Trophoblast cell (in vitro differentiated cells and primary cell): ENCODE data around the gene NDST3.

Source experiments
- DNase-seq, 2 donors: peaks; one replicate each; pipeline ENCODE4 v3.0.0-alpha.2; 2016
- H2AFZ ChIP-seq: 2 replicates; pipeline ENCODE4 v1.6.1; 2013; ENCODE audit warnings: low read length, moderate library complexity, mild to moderate bottlenecking; ENCODE audit not compliant: insufficient read depth, poor library complexity
- H2AK5ac ChIP-seq: 2 replicates; pipeline ENCODE4 v1.6.1; 2013; ENCODE audit warnings: mild to moderate bottlenecking, low read length
- H2BK120ac ChIP-seq: 2 replicates; pipeline ENCODE4 v1.6.1; 2013; ENCODE audit warnings: low read length, mild to moderate bottlenecking, moderate library complexity; ENCODE audit not compliant: insufficient read depth, poor library complexity
- H2BK12ac ChIP-seq: 2 replicates; pipeline ENCODE4 v1.6.1; 2013; ENCODE audit warnings: mild to moderate bottlenecking, low read length, moderate library complexity
- H2BK5ac ChIP-seq: 2 replicates; pipeline ENCODE4 v1.6.1; 2013; ENCODE audit warnings: low read length, low read depth, moderate library complexity, mild to moderate bottlenecking; ENCODE audit not compliant: poor library complexity
- H3K14ac ChIP-seq: 2 replicates; pipeline ENCODE4 v1.6.1; 2013; ENCODE audit warnings: mild to moderate bottlenecking, low read length
- H3K18ac ChIP-seq: 2 replicates; pipeline ENCODE4 v1.6.1; 2013; ENCODE audit warnings: mild to moderate bottlenecking, low read length
- H3K23ac ChIP-seq: 2 replicates; pipeline ENCODE4 v1.6.1; 2013; ENCODE audit warnings: low read length
- H3K27ac ChIP-seq: 2 replicates; pipeline ENCODE4 v1.5.1; 2013; ENCODE audit warnings: low read depth, mild to moderate bottlenecking, inconsistent platforms, low read length, moderate library complexity
- H3K27me3 ChIP-seq: 2 replicates; pipeline ENCODE4 v1.6.1; 2013; ENCODE audit warnings: inconsistent platforms, mild to moderate bottlenecking, low read length, moderate library complexity; ENCODE audit not compliant: insufficient read depth
- H3K36me3 ChIP-seq, 2 experiments: 1 replicate in 1 of 2; 2 replicates in 1 of 2; pipeline ENCODE4 v1.6.1; 2013; ENCODE audit warnings: low read length in 2 of 2, mild to moderate bottlenecking in 2 of 2, moderate library complexity in 1 of 2; ENCODE audit not compliant: insufficient read depth in 2 of 2, control insufficient read depth in 1 of 2
- H3K4ac ChIP-seq: 2 replicates; pipeline ENCODE4 v1.6.1; 2013; ENCODE audit warnings: low read depth, mild to moderate bottlenecking, low read length, moderate library complexity
- H3K4me1 ChIP-seq, 2 experiments: 1 replicate in 1 of 2; 2 replicates in 1 of 2; pipeline ENCODE4 v1.6.1; 2013; ENCODE audit warnings: low read length in 2 of 2, mild to moderate bottlenecking in 2 of 2, moderate library complexity in 1 of 2; ENCODE audit not compliant: insufficient read depth in 2 of 2, control insufficient read depth in 1 of 2
- H3K4me2 ChIP-seq: 2 replicates; pipeline ENCODE4 v1.6.1; 2013; ENCODE audit warnings: inconsistent platforms, mild to moderate bottlenecking, low read length, moderate library complexity
- H3K4me3 ChIP-seq: 2 replicates; pipeline ENCODE4 v1.5.1; 2013; ENCODE audit warnings: mild to moderate bottlenecking, low read depth, low read length, inconsistent platforms
- H3K79me1 ChIP-seq: one replicate; pipeline ENCODE4 v1.6.1; 2013; ENCODE audit warnings: low read length
- H3K79me2 ChIP-seq: 2 replicates; pipeline ENCODE4 v1.6.1; 2013; ENCODE audit warnings: low read length, mild to moderate bottlenecking; ENCODE audit not compliant: control insufficient read depth, insufficient read depth, poor library complexity
- H3K9ac ChIP-seq: 2 replicates; pipeline ENCODE4 v1.6.1; 2013; ENCODE audit warnings: mild to moderate bottlenecking, low read length
- H3K9me3 ChIP-seq: 2 replicates; pipeline ENCODE4 v1.6.1; 2013; ENCODE audit warnings: low read depth, mild to moderate bottlenecking, control low read depth, inconsistent platforms, low read length; ENCODE audit not compliant: insufficient read depth
- H4K12ac ChIP-seq: 2 replicates; pipeline ENCODE4 v1.6.1; 2013; ENCODE audit warnings: low read depth, mild to moderate bottlenecking, low read length, moderate library complexity
- H4K8ac ChIP-seq: 2 replicates; pipeline ENCODE4 v1.6.1; 2013; ENCODE audit warnings: low read depth, mild to moderate bottlenecking, low read length, moderate library complexity
- H4K91ac ChIP-seq: one replicate; pipeline ENCODE4 v1.6.1; 2013; ENCODE audit warnings: low read depth, mild to moderate bottlenecking, low read length, moderate library complexity
- WGBS: extraction: QIAGEN DNeasy Blood & Tissue Kit; methylation state at CpG from one replicate; pipeline ENCODE4 v1.1.7; 2013; ENCODE audit warnings: missing lambda C conversion rate; ENCODE audit not compliant: insufficient read length, insufficient coverage; ENCODE audit errors: extremely low coverage; 5-methylcytosine and 5-hydroxymethylcytosine counted together

The NDST3 gene

GRCh38 chr4:118206627-118207026, 172.3 kb downstream of the NDST3 start:
- H2BK5ac ChIP-seq, result no peak overlapping the region

DNA sequence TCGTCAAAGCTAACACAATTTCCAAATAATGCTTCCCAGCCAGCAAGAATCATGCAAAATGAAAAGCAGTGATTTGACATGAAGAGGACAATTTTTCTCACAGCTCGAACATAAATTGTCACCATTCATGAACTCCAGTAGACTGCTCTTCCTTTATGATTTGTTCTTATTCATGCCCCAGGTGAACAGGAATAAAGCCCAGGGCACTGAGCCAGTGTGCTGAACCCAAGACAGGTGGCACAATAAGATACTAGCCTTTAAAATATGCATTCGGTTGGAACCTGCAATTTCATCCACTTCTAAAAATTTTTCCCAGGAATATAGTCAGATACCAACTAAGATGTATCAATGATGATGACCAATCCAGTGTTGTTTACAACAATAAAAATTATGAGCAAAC, 178.8 kb downstream of the NDST3 start:
- H3K23ac ChIP-seq, result no peak overlapping the region
- no peak overlapping the region for H3K9ac ChIP-seq
- no peak overlapping the region for H3K4ac ChIP-seq
- no peak overlapping the region for H4K8ac ChIP-seq
- H2BK12ac ChIP-seq, result no peak overlapping the region
- no peaks in the 10 kb centered on the region for H3K79me2 ChIP-seq
- H3K4me1 ChIP-seq, result no peaks in the 10 kb centered on the region
- no peak overlapping the region for H3K14ac ChIP-seq
- no peaks in the 10 kb centered on the region for H3K9me3 ChIP-seq
- H2BK5ac ChIP-seq, result no peak overlapping the region
- H2AK5ac ChIP-seq, result no peak overlapping the region
- no peak overlapping the region for H3K27ac ChIP-seq
- H3K18ac ChIP-seq, result no peak overlapping the region
- no CpG with 5 or more reads among the region's 3 CpGs for WGBS
- H2AFZ ChIP-seq, result no peak overlapping the region
- DNase-seq, result no peak
- no peaks in the 10 kb centered on the region for H3K36me3 ChIP-seq
- no peaks in the 10 kb centered on the region for H3K27me3 ChIP-seq
- no peak overlapping the region for H3K4me2 ChIP-seq
- no peak overlapping the region for H3K4me3 ChIP-seq
- H4K12ac ChIP-seq, result no peak overlapping the region
- H2BK120ac ChIP-seq, result no peak overlapping the region
- H3K79me1 ChIP-seq, result no peaks in the 10 kb centered on the region
- H4K91ac ChIP-seq, result no peak overlapping the region

More at GRCh38 chr4:118206627-118207026, 172.3 kb downstream of the NDST3 start:
- H4K12ac ChIP-seq, result no peak overlapping the region
- H3K9me3 ChIP-seq, result no peaks in the 10 kb centered on the region
- no peak overlapping the region for H3K4me2 ChIP-seq
- H3K23ac ChIP-seq, result no peak overlapping the region
- H3K27ac ChIP-seq, result no peak overlapping the region
- H2BK120ac ChIP-seq, result no peak overlapping the region
- no peak for DNase-seq
- H2AK5ac ChIP-seq, result no peak overlapping the region
- no peak overlapping the region for H3K18ac ChIP-seq
- H3K4me3 ChIP-seq, result no peak overlapping the region
- no peak overlapping the region for H2BK12ac ChIP-seq
- WGBS, result no CpG with 5 or more reads among the region's 2 CpGs
- H3K4ac ChIP-seq, result no peak overlapping the region
- H3K79me2 ChIP-seq, result no peaks in the 10 kb centered on the region
- H3K79me1 ChIP-seq, result no peaks in the 10 kb centered on the region
- no peak overlapping the region for H3K9ac ChIP-seq
- H3K4me1 ChIP-seq, result no peaks in the 10 kb centered on the region
- H4K91ac ChIP-seq, result no peak overlapping the region
- no peak overlapping the region for H4K8ac ChIP-seq
- no peaks in the 10 kb centered on the region for H3K36me3 ChIP-seq
- no peak overlapping the region for H2AFZ ChIP-seq
- H3K14ac ChIP-seq, result no peak overlapping the region
- H3K27me3 ChIP-seq, result no peaks in the 10 kb centered on the region

GRCh38 chr4:118215826-118216225, 181.5 kb downstream of the NDST3 start:
- no peak overlapping the region for H3K9ac ChIP-seq
- no peak overlapping the region for H2AK5ac ChIP-seq
- no peak overlapping the region for H3K4me3 ChIP-seq
- H3K4me2 ChIP-seq, result no peak overlapping the region
- H2AFZ ChIP-seq, result no peak overlapping the region
- no peak for DNase-seq
- WGBS, result no CpG with 5 or more reads among the region's 2 CpGs
- H4K91ac ChIP-seq, result no peak overlapping the region
- no peak overlapping the region for H3K23ac ChIP-seq
- no peak overlapping the region for H3K27ac ChIP-seq
- H2BK12ac ChIP-seq, result no peak overlapping the region
- H3K4me1 ChIP-seq, result no peaks in the 10 kb centered on the region
- H4K8ac ChIP-seq, result no peak overlapping the region
- no peak overlapping the region for H3K4ac ChIP-seq
- no peak overlapping the region for H4K12ac ChIP-seq
- no peak overlapping the region for H2BK5ac ChIP-seq
- H3K79me1 ChIP-seq, result no peaks in the 10 kb centered on the region
- no peaks in the 10 kb centered on the region for H3K79me2 ChIP-seq
- H2BK120ac ChIP-seq, result no peak overlapping the region
- H3K27me3 ChIP-seq, result no peaks in the 10 kb centered on the region
- H3K14ac ChIP-seq, result no peak overlapping the region
- H3K36me3 ChIP-seq, result no peaks in the 10 kb centered on the region
- no peaks in the 10 kb centered on the region for H3K9me3 ChIP-seq
- H3K18ac ChIP-seq, result no peak overlapping the region

- H4K91ac ChIP-seq, result no peak overlapping the region
- no peak overlapping the region for H3K23ac ChIP-seq
- H2AFZ ChIP-seq, result no peak overlapping the region
- H3K4me3 ChIP-seq, result no peak overlapping the region
- no peak overlapping the region for H2BK5ac ChIP-seq
- H3K14ac ChIP-seq, result no peak overlapping the region
- H2AK5ac ChIP-seq, result no peak overlapping the region
- H3K4me1 ChIP-seq, result no peaks in the 10 kb centered on the region
- no peaks in the 10 kb centered on the region for H3K9me3 ChIP-seq
- no peak overlapping the region for H4K8ac ChIP-seq
- H3K27ac ChIP-seq, result no peak overlapping the region
- H2BK12ac ChIP-seq, result no peak overlapping the region
- peak in 1 of 2 donors; percentile 39 for DNase-seq
- no peak overlapping the region for H3K4me2 ChIP-seq
- no peak overlapping the region for H2BK120ac ChIP-seq
- no peaks in the 10 kb centered on the region for H3K36me3 ChIP-seq
- no peak overlapping the region for H3K9ac ChIP-seq
- no peak overlapping the region for H3K18ac ChIP-seq
- H3K79me1 ChIP-seq, result no peaks in the 10 kb centered on the region
- H3K79me2 ChIP-seq, result no peaks in the 10 kb centered on the region
- WGBS, result no CpG with 5 or more reads among the region's 2 CpGs
- H3K27me3 ChIP-seq, result no peaks in the 10 kb centered on the region
- no peak overlapping the region for H3K4ac ChIP-seq
- H4K12ac ChIP-seq, result no peak overlapping the region
Observed at GRCh38 chr4:118221227-118221800, 187.0 kb downstream of the NDST3 start.
